CD4-positive, alpha-beta T cell treated with Interleukin-4 for 4 hours (primary cell): ENCODE measurements around the gene DIAPH1.

Experiments used
- DNase-seq: peaks from one replicate; pipeline ENCODE4 v3.0.0-alpha.2; 2020

The DIAPH1 gene

GRCh38 chr5:141494761-141495452, 123.9 kb downstream of the DIAPH1 start:
- DNase-seq = no peak

- no peak for DNase-seq
Observed at GRCh38 chr5:141493500-141494422, 125.0 kb downstream of the DIAPH1 start.

GRCh38 chr5:141492168-141492885, 126.5 kb downstream of the DIAPH1 start:
- DNase-seq = no peak

- DNase-seq = no peak
Observed at GRCh38 chr5:141491323-141492167, 127.3 kb downstream of the DIAPH1 start.

- no peak for DNase-seq
Observed at GRCh38 chr5:141490771-141491170, 128.0 kb downstream of the DIAPH1 start.

GRCh38 chr5:141490271-141490670, 128.5 kb downstream of the DIAPH1 start:
- no peak for DNase-seq

GRCh38 chr5:141489841-141490240, 129.0 kb downstream of the DIAPH1 start:
- no peak for DNase-seq

- DNase-seq = no peak
Observed at GRCh38 chr5:141488591-141489561, 129.9 kb downstream of the DIAPH1 start, which contains the start of gene PCDHGC5. PCDHGC5 (plus strand) TSS chr5:141489081; CDS start chr5:141489241, 160 bp downstream.

- DNase-seq = no peak
Observed at GRCh38 chr5:141487131-141487530, 131.7 kb downstream of the DIAPH1 start.

- DNase-seq = no peak
Observed at GRCh38 chr5:141486091-141486490, 132.7 kb downstream of the DIAPH1 start.

- no peak for DNase-seq
Observed at GRCh38 chr5:141485321-141486055, 133.3 kb downstream of the DIAPH1 start.

- DNase-seq = no peak
Observed at GRCh38 chr5:141484641-141485311, 134.0 kb downstream of the DIAPH1 start, which contains the start of gene PCDHGC4. PCDHGC4 (plus strand) TSS chr5:141485030; CDS start chr5:141485174, 144 bp downstream.

GRCh38 chr5:141484310-141484640, 134.5 kb downstream of the DIAPH1 start:
- no peak for DNase-seq

- DNase-seq = no peak
Observed at GRCh38 chr5:141483902-141484301, 134.9 kb downstream of the DIAPH1 start.

GRCh38 chr5:141479776-141480175, 139.0 kb downstream of the DIAPH1 start:
- no peak for DNase-seq

GRCh38 chr5:141478321-141478945, 140.4 kb downstream of the DIAPH1 start:
- no peak for DNase-seq

GRCh38 chr5:141477815-141478214, 141.0 kb downstream of the DIAPH1 start:
- no peak for DNase-seq

- no peak for DNase-seq
Observed at GRCh38 chr5:141477044-141477575, 141.7 kb downstream of the DIAPH1 start.
